Measurements from ENCODE around the gene FAM227B.
"Not testable (repeated sequence)": the region's sequence is repeated elsewhere in the genome, so short reads cannot be mapped to it uniquely, and the experiment has no call there.

FAM227B gene

GRCh38 chr15:49620658-49621368, at the start of gene FAM227B, which contains the start of gene DTWD1:
Gene FAM227B, minus strand, starts transcription at chr15:49620818. Its CDS starts 5,647 bp downstream, at chr15:49615171.
Gene DTWD1, plus strand, starts transcription at chr15:49621048. Its CDS starts 4,120 bp downstream, at chr15:49625168.
- DNase-seq, result peak; percentile 95

GRCh38 chr15:49669288-49669687, 48.7 kb upstream of the FAM227B start:
- no peak for DNase-seq

- not testable (repeated sequence) for DNase-seq
Observed at GRCh38 chr15:49666486-49666885, 45.9 kb upstream of the FAM227B start.

- DNase-seq, result no peak
Observed at GRCh38 chr15:49664716-49665115, 44.1 kb upstream of the FAM227B start.

- DNase-seq, result no peak
Observed at GRCh38 chr15:49656734-49657133, 36.1 kb upstream of the FAM227B start.

GRCh38 chr15:49652922-49653321, 32.3 kb upstream of the FAM227B start:
- no peak for DNase-seq

GRCh38 chr15:49650676-49651075, 30.1 kb upstream of the FAM227B start:
- DNase-seq, result no peak

GRCh38 chr15:49649987-49650386, 29.4 kb upstream of the FAM227B start:
- no peak for DNase-seq

GRCh38 chr15:49646891-49647290, 26.3 kb upstream of the FAM227B start:
- DNase-seq, result no peak

GRCh38 chr15:49645941-49646340, 25.3 kb upstream of the FAM227B start:
- no peak for DNase-seq

- no peak for DNase-seq
Observed at GRCh38 chr15:49645277-49645676, 24.7 kb upstream of the FAM227B start.

GRCh38 chr15:49644364-49644794, 23.8 kb upstream of the FAM227B start:
- no peak for DNase-seq

GRCh38 chr15:49637857-49638256, 17.2 kb upstream of the FAM227B start:
- DNase-seq, result no peak

- no peak for DNase-seq
Observed at GRCh38 chr15:49628379-49628778, 7.8 kb upstream of the FAM227B start.

GRCh38 chr15:49627407-49627877, 6.8 kb upstream of the FAM227B start:
- DNase-seq, result no peak

GRCh38 chr15:49625460-49626036, 4.9 kb upstream of the FAM227B start:
- DNase-seq, result no peak

GRCh38 chr15:49624056-49624455, 3.4 kb upstream of the FAM227B start:
- no peak for DNase-seq

- no peak for DNase-seq
Observed at GRCh38 chr15:49622561-49622960, 1.9 kb upstream of the FAM227B start.

- no peak for DNase-seq
Observed at GRCh38 chr15:49621887-49622286, 1.3 kb upstream of the FAM227B start.

GRCh38 chr15:49621401-49621811, 788 bp upstream of the FAM227B start:
- no peak for DNase-seq

GRCh38 chr15:49620199-49620598, 419 bp downstream of the FAM227B start:
- no peak for DNase-seq

- no peak for DNase-seq
Observed at GRCh38 chr15:49619226-49619625, 1.4 kb downstream of the FAM227B start.

- DNase-seq, result not testable (repeated sequence)
Observed at GRCh38 chr15:49612240-49612639, 8.4 kb downstream of the FAM227B start.

GRCh38 chr15:49610157-49610918, 10.3 kb downstream of the FAM227B start:
- DNase-seq, result no peak

Measured in CD4-positive, alpha-beta T cell treated with Interleukin-15 for 1 hour (primary cell).